GM13977 (cell line): ENCODE measurements around the gene SHROOM1.

Experiments used
- DNase-seq: peaks from one replicate; pipeline ENCODE4 v3.0.0; 2012; ENCODE audit warnings: low spot score
- in situ Hi-C: fragments of 300-500 bp; cut with MboI; formaldehyde crosslinking; loops from one replicate; pipeline ENCODE4 v1.12.0; 2022; ENCODE audit warnings: low sequenced_read_pairs, low pct_unique_long_range_greater_than_20kb, mixed read lengths, inconsistent platforms; ENCODE audit not compliant: unreplicated experiment
- TF ChIP-seq, protein P1 (sequence below): IDR thresholded peaks from 2 replicates; pipeline ENCODE4 v1.5.1; 2012; ENCODE audit warnings: mild to moderate bottlenecking, control low read depth; ENCODE audit not compliant: insufficient read depth; ENCODE audit errors: extremely low read depth, missing control alignments

Gene SHROOM1

DNA sequence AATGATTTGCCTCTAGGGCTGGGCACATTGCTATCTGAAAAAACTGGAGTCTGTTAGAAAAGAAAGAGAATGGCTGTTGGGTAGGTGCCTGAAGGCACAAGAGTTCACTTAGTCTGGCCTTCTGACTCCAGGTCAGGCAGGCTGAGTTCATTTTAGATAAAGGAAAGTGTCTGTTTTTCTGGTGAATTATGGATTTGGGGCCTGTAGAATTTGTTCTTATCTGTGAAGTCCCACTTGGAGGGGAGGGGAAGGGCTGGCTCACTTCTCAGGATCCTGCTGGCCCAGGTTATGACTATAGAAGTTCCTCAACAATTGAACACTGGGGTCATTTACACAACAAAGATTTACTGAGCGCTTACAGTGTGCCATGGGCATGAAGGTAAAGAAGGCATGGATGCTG lies 41.9 kb downstream of the SHROOM1 start:
- in situ Hi-C loops = no loop called here
- TF ChIP-seq, protein P1, sequence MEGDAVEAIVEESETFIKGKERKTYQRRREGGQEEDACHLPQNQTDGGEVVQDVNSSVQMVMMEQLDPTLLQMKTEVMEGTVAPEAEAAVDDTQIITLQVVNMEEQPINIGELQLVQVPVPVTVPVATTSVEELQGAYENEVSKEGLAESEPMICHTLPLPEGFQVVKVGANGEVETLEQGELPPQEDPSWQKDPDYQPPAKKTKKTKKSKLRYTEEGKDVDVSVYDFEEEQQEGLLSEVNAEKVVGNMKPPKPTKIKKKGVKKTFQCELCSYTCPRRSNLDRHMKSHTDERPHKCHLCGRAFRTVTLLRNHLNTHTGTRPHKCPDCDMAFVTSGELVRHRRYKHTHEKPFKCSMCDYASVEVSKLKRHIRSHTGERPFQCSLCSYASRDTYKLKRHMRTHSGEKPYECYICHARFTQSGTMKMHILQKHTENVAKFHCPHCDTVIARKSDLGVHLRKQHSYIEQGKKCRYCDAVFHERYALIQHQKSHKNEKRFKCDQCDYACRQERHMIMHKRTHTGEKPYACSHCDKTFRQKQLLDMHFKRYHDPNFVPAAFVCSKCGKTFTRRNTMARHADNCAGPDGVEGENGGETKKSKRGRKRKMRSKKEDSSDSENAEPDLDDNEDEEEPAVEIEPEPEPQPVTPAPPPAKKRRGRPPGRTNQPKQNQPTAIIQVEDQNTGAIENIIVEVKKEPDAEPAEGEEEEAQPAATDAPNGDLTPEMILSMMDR = no peak
- DNase-seq = no peak

DNA sequence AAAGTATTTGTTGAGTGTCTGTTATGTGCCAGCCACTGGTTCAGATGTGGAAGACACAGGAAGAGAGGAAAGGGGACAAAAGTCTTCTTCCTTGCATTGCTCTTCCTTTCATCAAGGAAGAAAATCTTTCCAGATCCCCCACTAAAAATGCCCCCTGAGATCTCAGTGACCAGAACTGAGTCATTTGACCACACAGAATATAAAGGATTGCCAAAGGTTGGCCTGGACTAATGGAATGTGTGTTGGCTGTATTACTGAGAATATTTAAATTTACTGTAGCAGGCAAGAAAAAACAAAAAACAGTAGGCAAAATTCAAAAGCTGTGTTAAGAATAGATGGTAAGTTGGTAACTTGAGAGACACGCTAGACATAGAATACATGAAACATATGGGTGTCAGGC lies 43.4 kb downstream of the SHROOM1 start:
- no peak for DNase-seq
- TF ChIP-seq, protein P1 = no peak
- in situ Hi-C loops = no loop called here

DNA sequence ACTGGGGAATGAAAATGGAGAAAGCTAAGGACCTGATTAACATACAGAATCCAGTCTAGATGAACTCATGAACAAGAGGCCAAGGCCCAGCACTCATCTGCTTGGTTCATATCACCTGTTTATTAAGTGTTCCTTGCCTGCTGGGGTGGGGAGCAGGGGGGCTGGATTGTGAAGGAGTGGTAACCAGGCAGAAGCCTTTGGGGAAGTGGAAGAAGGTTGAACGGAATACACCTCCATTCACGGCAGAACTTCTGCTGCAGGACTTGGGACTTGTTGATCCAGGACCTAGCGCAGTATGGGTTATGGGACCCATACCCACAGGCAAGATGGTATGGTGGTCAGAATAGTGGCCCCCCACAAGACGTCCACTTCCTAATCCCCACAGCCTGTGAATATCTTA lies 44.6 kb downstream of the SHROOM1 start:
- in situ Hi-C loops = no loop called here
- DNase-seq = no peak
- TF ChIP-seq, protein P1 = no peak

DNA sequence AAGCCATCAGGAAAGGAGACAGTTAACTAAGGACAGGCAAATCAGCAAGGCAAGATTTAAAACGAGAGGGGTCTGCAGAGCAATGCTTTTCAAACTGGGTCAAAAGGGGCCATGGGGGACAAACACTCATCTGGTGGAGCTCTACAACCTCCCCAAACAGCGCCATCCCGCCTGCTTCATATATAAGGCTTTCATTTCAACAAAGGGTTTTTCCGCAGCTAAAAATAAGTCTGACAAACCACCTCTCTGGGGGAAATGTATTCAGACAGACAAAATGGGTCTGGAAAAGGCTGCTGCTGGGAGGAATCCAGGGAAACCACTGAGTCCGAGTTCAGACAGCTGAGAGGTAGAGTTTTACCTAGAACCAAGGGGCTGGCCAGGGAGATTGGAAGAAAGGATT lies 45.1 kb downstream of the SHROOM1 start:
- TF ChIP-seq, protein P1 = no peak
- DNase-seq = no peak
- in situ Hi-C loops = no loop called here

DNA sequence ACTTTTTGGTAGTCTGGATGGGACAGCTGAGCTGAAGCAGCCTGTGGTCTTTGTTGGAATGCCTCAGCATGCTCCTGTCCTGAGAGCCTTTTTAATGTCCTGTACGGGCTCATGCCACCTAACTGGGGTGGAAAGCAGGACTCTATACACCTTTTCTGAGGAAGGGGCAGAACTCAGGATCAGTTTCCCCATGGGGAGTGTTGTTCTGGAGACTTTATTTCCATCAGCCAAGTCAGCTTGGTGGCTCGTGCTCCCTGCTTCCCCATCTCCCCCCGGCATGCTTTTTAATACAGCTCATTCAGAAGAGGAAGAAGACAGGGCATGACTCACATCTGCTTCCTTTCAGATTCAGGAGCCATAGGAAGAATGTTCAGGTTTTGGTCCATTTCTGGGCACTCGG lies 48.3 kb downstream of the SHROOM1 start:
- TF ChIP-seq, protein P1 = no peak
- DNase-seq = no peak
- in situ Hi-C loops = no loop called here

DNA sequence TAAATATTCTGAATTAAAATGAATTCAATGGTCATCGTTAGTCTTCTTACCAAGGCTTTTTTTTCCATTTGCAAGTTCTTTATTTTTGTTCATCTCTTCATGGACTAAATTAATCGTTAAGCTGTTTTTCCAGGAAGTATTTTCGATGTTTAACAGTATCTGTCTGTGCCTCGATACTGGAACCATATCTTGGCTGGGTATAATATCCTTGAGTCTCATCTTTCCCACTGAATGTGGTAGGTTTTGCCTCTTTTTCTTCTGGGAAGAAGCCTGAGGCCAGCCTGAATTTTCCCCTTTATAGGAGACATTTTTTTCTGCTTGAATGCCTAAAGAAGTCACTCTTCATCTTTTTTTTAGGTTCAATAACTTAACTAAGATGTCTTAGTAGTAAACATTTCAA lies 49.4 kb downstream of the SHROOM1 start:
- TF ChIP-seq, protein P1 = no peak
- DNase-seq = no peak
- in situ Hi-C loops = no loop called here

DNA sequence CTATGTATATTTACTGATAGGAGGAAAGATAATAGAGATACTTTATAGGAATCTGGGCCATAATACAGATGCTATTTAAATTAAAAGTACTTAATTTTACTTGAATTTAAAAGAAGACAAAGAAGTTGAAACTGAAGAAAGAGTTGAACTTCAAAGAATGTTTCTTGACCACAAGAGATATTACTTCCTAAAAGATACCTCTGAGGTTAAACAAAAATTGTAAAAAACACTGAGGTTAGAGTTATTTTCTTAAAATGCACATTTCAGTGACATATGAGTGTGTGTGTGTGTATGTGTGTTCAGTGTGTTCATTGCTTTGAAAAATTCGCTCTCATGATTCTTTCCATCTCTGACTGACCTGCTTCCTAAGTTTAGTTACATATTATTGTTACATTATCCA lies 49.9 kb downstream of the SHROOM1 start:
- no peak for DNase-seq
- in situ Hi-C loops = no loop called here
- TF ChIP-seq, protein P1 = no peak
